ENCODE data around the gene SELENOH. TPM values are rescaled to one million over a fixed set of nuclear protein-coding genes. Genes with fewer than 3 reads are reported as not detected.
A peak's percentile ranks its signal among the peaks of the same experiment; 100 is the strongest.

SELENOH gene
- total and polyA plus RNA-seq, 9 of the 15 experiments (the other 6 are each of a cell fraction or from before 2014, with no cell fraction given): 16.6 to 299 (median 118) TPM

DNA sequence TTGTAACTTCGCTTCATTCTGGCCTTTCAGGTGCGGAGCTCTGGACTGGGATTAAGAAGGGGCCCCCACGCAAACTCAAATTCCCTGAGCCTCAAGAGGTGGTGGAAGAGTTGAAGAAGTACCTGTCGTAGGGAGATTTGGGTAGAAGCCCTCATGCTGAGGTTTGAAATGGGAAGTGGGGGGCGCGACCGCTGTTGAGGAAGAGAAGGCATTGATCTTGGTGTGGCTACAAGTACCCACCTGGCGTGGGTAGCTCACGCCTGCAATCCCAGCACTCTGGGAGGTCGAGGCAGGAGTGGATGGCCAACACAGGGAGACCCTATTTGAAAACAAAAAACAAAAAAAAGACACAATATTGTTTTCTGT lies 779 bp downstream of the SELENOH start:
- in situ Hi-C loops (cut with MboI) (no loop called here), intact Hi-C loops (cut with micrococcal nuclease) (no loop called here)
- Histone ChIP-seq H3K4me1 (replicated peaks in 1 of 2; ENCODE audit: control insufficient read depth in 2 of 2, insufficient read depth in 2 of 2, low read length in 2 of 2) (peaks cover 10 to 11% of the 10 kb centered on the region in 2 experiments; a peak in 4 of 5 replicates), H3K79me2 (ENCODE audit: control insufficient read depth, insufficient read depth, low read length) (peaks cover 35% of the 10 kb centered on the region), H3K4me2 (ENCODE audit: insufficient read depth, low read length) (peak overlapping the region; percentile 90), H2AFZ (ENCODE audit: low read depth, low read length) (peak overlapping the region; percentile 84), H3K36me3 (ENCODE audit: control insufficient read depth, insufficient read depth, low read length) (peaks cover 84% of the 10 kb centered on the region), H3K9me3 (replicated peaks; ENCODE audit: control insufficient read depth, insufficient read depth, low read depth, low read length) (no peaks in the 10 kb centered on the region), H3K9ac (ENCODE audit: insufficient read depth in 1 of 2, low read depth in 2 of 2, low read length in 2 of 2) (peak overlapping the region; percentile 90 to 97), H3K27me3 (ENCODE audit: control insufficient read depth in 2 of 2, insufficient read depth in 2 of 2, low read length in 2 of 2) (no peaks in the 10 kb centered on the region), H3K27ac (ENCODE audit: extremely low read depth, low read depth, low read length) (peak overlapping the region; percentile 86), H3K4me3 (peak overlapping the region; percentile 70), H3K9me1 (ENCODE audit: control insufficient read depth, insufficient read depth, low read length) (no peaks in the 10 kb centered on the region), H4K20me1 (replicated peaks; ENCODE audit: control insufficient read depth, insufficient read depth, low read length) (no peaks in the 10 kb centered on the region)
- TF ChIP-seq MECOM (CRISPR knock-in tag; IDR thresholded peaks at IDR 0.05) (no peak), FOXJ3 (CRISPR knock-in tag; IDR thresholded peaks at IDR 0.05) (no peak), MEF2A (IDR thresholded peaks at IDR 0.05; ENCODE audit: control insufficient read depth, low read depth, low read length) (no peak), ZNF232 (CRISPR knock-in tag; IDR thresholded peaks at IDR 0.05) (0 out of 2 replicates have a peak, but pooled peaks have one; percentile 16), DPF2 (IDR thresholded peaks at IDR 0.05) (no peak), ZNF830 (CRISPR knock-in tag; IDR thresholded peaks at IDR 0.05) (no peak), SPI1 (IDR thresholded peaks at IDR 0.05; ENCODE audit: borderline replicate concordance, low read depth, low read length) (peak; percentile 33; the same call in 1 of the 2 replicates)
- BruUV-seq (replicated peaks): no TSS peak
- ChIA-PET CTCF (ENCODE audit: low intra/inter-chr PET ratio) (no interaction called here), POLR2A (interaction anchor here (0.6 to 2.7 kb wide), 17 partner anchors 8 to 346 kb away, joined by 3 to 25 read pairs (median 5); partner anchors contain the start of genes BTBD18, CTNND1 and MED19)
- ATAC-seq (no peak), FAIRE-seq (no peak), DNase-seq (ENCODE audit: extremely low read depth in 1 of 4, low spot score in 3 of 4) (peak in 1 of 4 experiments; percentile 28)
- WGBS (ENCODE audit: insufficient coverage, low coverage, missing lambda C conversion rate): 2% methylated on average over 9 of the region's 10 CpGs

DNA sequence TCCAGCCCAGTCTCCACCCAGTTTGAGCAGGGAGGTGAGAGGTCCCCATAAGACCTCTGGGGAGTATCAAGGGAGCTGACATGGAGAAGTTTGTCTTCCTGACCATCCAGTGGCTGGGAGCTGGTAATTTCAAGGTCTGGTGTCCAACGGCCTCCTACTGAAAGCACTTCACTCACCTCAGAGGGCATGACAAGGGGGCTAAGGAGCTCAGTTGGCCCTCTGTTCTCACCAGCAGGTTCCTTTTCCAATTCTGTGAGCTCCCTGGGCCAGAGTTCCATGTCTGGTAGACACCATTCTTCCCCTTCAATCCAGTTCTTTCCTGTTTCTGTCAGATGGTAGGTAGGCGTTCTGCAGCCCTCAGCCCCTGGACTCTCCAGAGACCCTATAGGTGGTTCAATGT lies 3.1 kb downstream of the SELENOH start:
- intact Hi-C loops (cut with micrococcal nuclease) (no loop called here), in situ Hi-C loops (cut with MboI) (no loop called here)
- Histone ChIP-seq H3K79me2 (ENCODE audit: control insufficient read depth, insufficient read depth, low read length) (peaks cover 24% of the 10 kb centered on the region), H3K36me3 (ENCODE audit: control insufficient read depth, insufficient read depth, low read length) (peaks cover 62% of the 10 kb centered on the region), H3K27me3 (ENCODE audit: control insufficient read depth in 2 of 2, insufficient read depth in 2 of 2, low read length in 2 of 2) (no peaks in the 10 kb centered on the region), H3K9ac (ENCODE audit: insufficient read depth in 1 of 2, low read depth in 2 of 2, low read length in 2 of 2) (peak overlapping the region in 1 of 2 experiments; percentile 31; a peak in 1 of 4 replicates), H4K20me1 (replicated peaks; ENCODE audit: control insufficient read depth, insufficient read depth, low read length) (no peaks in the 10 kb centered on the region), H3K27ac (ENCODE audit: extremely low read depth, low read depth, low read length) (no peak overlapping the region), H3K4me2 (ENCODE audit: insufficient read depth, low read length) (no peak overlapping the region), H3K4me1 (replicated peaks in 1 of 2; ENCODE audit: control insufficient read depth in 2 of 2, insufficient read depth in 2 of 2, low read length in 2 of 2) (peaks cover 10 to 11% of the 10 kb centered on the region in 2 experiments; a peak in 4 of 5 replicates), H3K4me3 (no peak overlapping the region), H3K9me3 (replicated peaks; ENCODE audit: control insufficient read depth, insufficient read depth, low read depth, low read length) (no peaks in the 10 kb centered on the region), H2AFZ (ENCODE audit: low read depth, low read length) (no peak overlapping the region), H3K9me1 (ENCODE audit: control insufficient read depth, insufficient read depth, low read length) (no peaks in the 10 kb centered on the region)
- no TSS peak for BruUV-seq (replicated peaks)
- CTCF ChIA-PET (ENCODE audit: low intra/inter-chr PET ratio): no interaction called here
- no peak for FAIRE-seq
- ATAC-seq: no peak
- POLR2A ChIA-PET: interaction anchor here (0.5 to 1.2 kb wide), 7 partner anchors 12 to 69 kb away, joined by 3 to 6 read pairs (median 4); no protein-coding TSS in a partner anchor
- DNase-seq (ENCODE audit: extremely low read depth in 1 of 4, low spot score in 3 of 4): no peak
- peak; percentile 27; the same call in 1 of the 2 replicates for TF ChIP-seq POLR2AphosphoS2 (IDR thresholded peaks at IDR 0.05; ENCODE audit: low read length)
- no peak for TF ChIP-seq TEAD4 (IDR thresholded peaks at IDR 0.05; ENCODE audit: low read length)
- TF ChIP-seq TEAD4 (CRISPR knock-in tag; IDR thresholded peaks at IDR 0.05; ENCODE audit: borderline replicate concordance): no peak
- WGBS (ENCODE audit: insufficient coverage, low coverage, missing lambda C conversion rate): 86% methylated on average over 2 of the region's 2 CpGs

Data from K562 (cell line).